Stomach (tissue), 19 donors: Measurements from ENCODE around the gene FOSL1. TPM values are rescaled to one million over a fixed set of nuclear protein-coding genes. Genes with fewer than 3 reads are reported as not detected.
A peak's percentile ranks its signal among the peaks of the same experiment; 100 is the strongest.

Experiments
- DNase-seq, 2 donors: peaks; one replicate each; pipeline versions ENCODE4 v3.0.0 to v3.0.0-alpha.2; 2013 to 2019
- H3K27ac ChIP-seq, 5 donors: fragments of 200-600 bp in 4 of 5; sonication (generic) in 4 of 5; one replicate each; pipeline ENCODE4 v1.5.1; 2013 to 2019; ENCODE audit warnings: mild to moderate bottlenecking in 1 of 5, moderate library complexity in 1 of 5
- H3K27me3 ChIP-seq, 3 donors: fragments of 200-600 bp; sonication (generic); one replicate each; pipeline ENCODE4 v1.5.1; 2017 to 2019; ENCODE audit warnings: mixed run types in 1 of 3
- H3K36me3 ChIP-seq, 4 donors: fragments of 200-600 bp; sonication (generic); 1 replicate in 3 of 4; 2 replicates in 1 of 4; pipeline ENCODE4 v1.5.1; 2016 to 2019
- H3K4me1 ChIP-seq, 4 donors: fragments of 200-600 bp; sonication (generic); one replicate each; pipeline ENCODE4 v1.5.1; 2016 to 2019
- H3K4me3 ChIP-seq, 4 donors: fragments of 200-600 bp; sonication (generic) in 3 of 4; one replicate each; pipeline ENCODE4 v1.5.1; 2016 to 2019; ENCODE audit warnings: mild to moderate bottlenecking in 1 of 4
- H3K9me3 ChIP-seq, 4 donors: fragments of 200-600 bp; sonication (generic); one replicate each; pipeline ENCODE4 v1.5.1; 2016 to 2019
- CTCF ChIP-seq, 7 experiments: fragments of 450-650 bp in 4 of 7; fragments of 200-600 bp in 3 of 7; sonication (generic) in 3 of 7; IDR thresholded peaks; one replicate each; pipeline ENCODE4 v1.5.1; 2016 to 2019; ENCODE audit warnings: antibody characterized with exemption in 7 of 7, control low read depth in 2 of 7, mild to moderate bottlenecking in 1 of 7
- EP300 ChIP-seq: sonication (generic); formaldehyde crosslinking; IDR thresholded peaks from one replicate; pipeline ENCODE4 v1.6.1; 2017; ENCODE audit warnings: antibody characterized with exemption
- POLR2A ChIP-seq, 4 donors: fragments of 450-650 bp; IDR thresholded peaks; one replicate each; pipeline ENCODE4 v1.6.1; 2016; ENCODE audit warnings: antibody characterized with exemption in 4 of 4, control low read depth in 2 of 4, mild to moderate bottlenecking in 1 of 4, moderate library complexity in 1 of 4
- POLR2AphosphoS5 ChIP-seq, 3 donors: sonication (generic); formaldehyde crosslinking; IDR thresholded peaks; one replicate each; pipeline ENCODE4 v1.6.1; 2016; ENCODE audit warnings: antibody characterized with exemption in 3 of 3
- WGBS, 5 donors: extraction: QIAGEN DNeasy Blood & Tissue Kit in 3 of 5; methylation state at CpG; one replicate each; pipeline versions ENCODE4 v1.1.5 to v1.1.7; 2013 to 2018; 5-methylcytosine and 5-hydroxymethylcytosine counted together
- intact Hi-C: fragments of 100-400 bp; cut with DNase I; formaldehyde crosslinking; loops from one replicate; pipeline ENCODE4 v1.15.1; 2023; ENCODE audit warnings: low total_unique reads
- long read RNA-seq, 10 donors: transcript quantifications; one replicate each; lab custom pipeline, GENCODE V29; 2026
- polyA plus RNA-seq, 3 donors: library from polyadenylated mRNA; stranded (reverse); fragments of 200-250 nt; gene quantifications; one replicate each; pipeline ENCODE4 v1.2.3, GENCODE V29; 2013
- total RNA-seq, 5 donors: library from RNA; depleted of rRNA; stranded (reverse); fragments of >200 nt; gene quantifications; one replicate each; pipeline versions ENCODE4 v1.1.0 to v1.2.3, GENCODE V29; 2014 to 2016
- donor health status: healthy with polysubstance abuse.
- donor health status: Bipolar disorder and iron deficiency.
- donor health status: healthy.

Gene FOSL1
- total RNA-seq (10 to 100 TPM in 1 of 5 donors, 1 to 10 TPM in 2, not detected in 2; 1.7 to 43.3 (median 1.9) TPM), polyA plus RNA-seq (10 to 100 TPM in 2 of 3 donors, 1 to 10 TPM in 1; 7.0 to 14.7 (median 14.1) TPM)
- long read RNA-seq, donor 1, result 0 reads
- long read RNA-seq, donor 2, result 0 reads
- long read RNA-seq, donor 3, result 0 reads
- long read RNA-seq, donor 4, result 0 reads
- long read RNA-seq, donor 5, result 0 reads
- long read RNA-seq, donor 6, result 0 reads
- long read RNA-seq, donor 7, partial matches to known transcripts, result 0 of 1 reads
- long read RNA-seq, donor 7, other reads (novel, unspliced or antisense), result 0 of 1 reads
- long read RNA-seq, donor 8, partial matches to known transcripts, result 129 of 129 reads
- long read RNA-seq, donor 8, other reads (novel, unspliced or antisense), result 0 of 129 reads
- long read RNA-seq, donor 9, result 0 reads
- long read RNA-seq, donor 10, result 0 reads

- H3K4me3 ChIP-seq, result peak within 1 kb of the TSS; percentile 57 to 66 (median 62)
- intact Hi-C loops, result no loop called here
Measured at GRCh38 chr11:65900125-65900898, at the start of gene FOSL1. FOSL1 (minus strand) TSS chr11:65900388; CDS start chr11:65900339, 49 bp downstream.

GRCh38 chr11:65947603-65948125 lies 47.5 kb upstream of the FOSL1 start:
- H3K36me3 ChIP-seq, result no peaks in the 10 kb centered on the region
- peaks cover 0 to 13% (median 0%) of the 10 kb centered on the region in 3 donors for H3K27me3 ChIP-seq
- intact Hi-C loops, result no loop called here
- no peak overlapping the region for H3K4me3 ChIP-seq
- no peaks in the 10 kb centered on the region for H3K9me3 ChIP-seq
- TF ChIP-seq POLR2AphosphoS5 (IDR thresholded peaks at IDR 0.05) (no peak), EP300 (no peak), POLR2A (IDR thresholded peaks at IDR 0.05) (no peak), CTCF (IDR thresholded peaks at IDR 0.05) (no peak)
- H3K4me1 ChIP-seq, result no peaks in the 10 kb centered on the region
- DNase-seq, result no peak
- 75 to 92% (median 81%) methylated on average over 9 to 12 of the region's 12 CpGs for WGBS, 5 donors
- no peak overlapping the region for H3K27ac ChIP-seq

More at GRCh38 chr11:65900125-65900898, at the start of gene FOSL1:
- Histone ChIP-seq H3K4me1 (peaks cover 11 to 46% (median 19%) of the 10 kb centered on the region in 4 donors), H3K27me3 (peaks cover 0 to 11% (median 10%) of the 10 kb centered on the region in 3 donors), H3K9me3 (no peaks in the 10 kb centered on the region), H3K36me3 (peaks cover 0 to 7% (median 0%) of the 10 kb centered on the region in 4 donors), H3K27ac (peak within 1 kb of the TSS; percentile 40 to 86 (median 83))
- TF ChIP-seq POLR2A (IDR thresholded peaks at IDR 0.05) (peak in 1 of 4 donors; percentile 35), POLR2AphosphoS5 (IDR thresholded peaks at IDR 0.05) (peak; percentile 57 to 92 (median 89)), CTCF (IDR thresholded peaks at IDR 0.05) (no peak), EP300 (no peak)
- peak; percentile 96 to 97 for DNase-seq
- 1 to 3% (median 1%) methylated on average over 37 to 80 of the region's 80 CpGs for WGBS, 5 donors

GRCh38 chr11:65947133-65947532 lies 46.9 kb upstream of the FOSL1 start:
- intact Hi-C loops, result no loop called here
- no peaks in the 10 kb centered on the region for H3K36me3 ChIP-seq
- TF ChIP-seq POLR2A (IDR thresholded peaks at IDR 0.05), result no peak
- TF ChIP-seq EP300, result no peak

GRCh38 chr11:65946655-65947054 lies 46.5 kb upstream of the FOSL1 start:
- H3K4me3 ChIP-seq, result no peak overlapping the region
- TF ChIP-seq CTCF (IDR thresholded peaks at IDR 0.05) (no peak), EP300 (no peak), POLR2A (IDR thresholded peaks at IDR 0.05) (no peak), POLR2AphosphoS5 (IDR thresholded peaks at IDR 0.05) (no peak)
- H3K27me3 ChIP-seq, result peaks cover 0 to 13% (median 0%) of the 10 kb centered on the region in 3 donors
- no peaks in the 10 kb centered on the region for H3K4me1 ChIP-seq
- WGBS, 5 donors, result 78 to 86% (median 81%) methylated on average over 3 to 4 of the region's 4 CpGs
- H3K27ac ChIP-seq, result no peak overlapping the region
- intact Hi-C loops, result no loop called here
- no peak for DNase-seq
- no peaks in the 10 kb centered on the region for H3K9me3 ChIP-seq
- no peaks in the 10 kb centered on the region for H3K36me3 ChIP-seq

More at GRCh38 chr11:65947133-65947532, 46.9 kb upstream of the FOSL1 start:
- Histone ChIP-seq H3K4me3 (no peak overlapping the region), H3K9me3 (no peaks in the 10 kb centered on the region), H3K27me3 (peaks cover 0 to 13% (median 0%) of the 10 kb centered on the region in 3 donors), H3K4me1 (no peaks in the 10 kb centered on the region), H3K27ac (no peak overlapping the region)
- WGBS, 5 donors, result 52 to 64% (median 60%) methylated on average over 11 to 13 of the region's 13 CpGs
- DNase-seq, result no peak
